AG04450 (cell line): Measurements from ENCODE around the gene RPS6KL1. TPM values are rescaled to one million over a fixed set of nuclear protein-coding genes. Genes with fewer than 3 reads are reported as not detected.

Source experiments
- CTCF ChIA-PET: fragments of 300-600, 350-600 bp; formaldehyde crosslinking; extraction: SDS; loops from one replicate; lab custom pipeline; 2022; ENCODE audit warnings: antibody characterized with exemption, inconsistent platforms; lab: Charles Lee
- POLR2A ChIA-PET: fragments of 350-600 bp; formaldehyde crosslinking; extraction: SDS; loops from one replicate; lab custom pipeline; 2021; ENCODE audit warnings: antibody characterized with exemption, inconsistent platforms; lab: Yijun Ruan, JAX
- DNase-seq: peaks from one replicate; pipeline ENCODE4 v3.0.0-alpha.2; 2011; ENCODE audit warnings: low read depth, low spot score
- H3K27ac ChIP-seq: one replicate; pipeline ENCODE4 v1.5.1; 2012; ENCODE audit warnings: low read depth, low read length, control low read depth
- H3K27me3 ChIP-seq: one replicate; pipeline ENCODE4 v1.6.0; 2012; ENCODE audit warnings: low read length; ENCODE audit not compliant: control insufficient read depth, insufficient read depth
- H3K4me3 ChIP-seq: 2 replicates; pipeline ENCODE4 v1.5.1; 2011; ENCODE audit warnings: mild to moderate bottlenecking, low read depth, low read length, control low read depth
- H3K9me3 ChIP-seq: 2 replicates; pipeline ENCODE4 v1.5.1; 2012; ENCODE audit warnings: low read length; ENCODE audit not compliant: control insufficient read depth, insufficient read depth
- polyA plus RNA-seq: library from polyadenylated mRNA; depleted of rRNA; stranded (reverse); fragments of >200 nt; gene quantifications from 2 replicates; pipeline ENCODE4 v1.2.3, GENCODE V29; 2011
- TF ChIP-seq, protein P1 (sequence below): IDR thresholded peaks from 2 replicates; pipeline ENCODE4 v1.5.1; 2011; ENCODE audit warnings: low read depth, low read length, control low read depth, inconsistent platforms

The RPS6KL1 gene
- polyA plus RNA-seq, 1 experiment, result 0.64 TPM

DNA sequence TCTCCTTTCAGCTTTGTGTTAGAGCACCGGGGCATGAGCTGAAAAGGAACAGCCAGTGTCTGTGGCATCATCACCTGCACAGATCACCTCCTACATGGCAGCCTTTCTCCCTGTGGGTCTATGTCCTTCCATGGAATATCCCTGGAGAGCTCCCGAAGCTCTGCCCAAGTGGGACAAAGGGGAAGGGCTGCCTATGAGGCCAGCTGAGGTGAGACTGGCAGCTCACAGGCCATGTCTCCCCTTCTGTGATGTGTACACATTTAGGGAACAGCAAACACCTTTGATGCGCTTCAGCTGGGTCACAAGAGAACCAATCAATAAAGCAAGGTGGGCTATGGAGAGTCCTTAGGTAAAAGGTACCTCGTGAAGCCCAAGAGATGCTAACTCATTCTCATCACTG lies 51.2 kb downstream of the RPS6KL1 start:
- Histone ChIP-seq H3K27me3 (no peaks in the 10 kb centered on the region), H3K9me3 (no peaks in the 10 kb centered on the region), H3K4me3 (no peak overlapping the region), H3K27ac (no peak overlapping the region)
- DNase-seq, result no peak
- CTCF ChIA-PET, result interaction anchor here (0.5 to 5.3 kb wide), 5 partner anchors 10 to 489 kb away, joined by 3 to 56 read pairs (median 4); no protein-coding TSS in a partner anchor
- TF ChIP-seq, protein P1, sequence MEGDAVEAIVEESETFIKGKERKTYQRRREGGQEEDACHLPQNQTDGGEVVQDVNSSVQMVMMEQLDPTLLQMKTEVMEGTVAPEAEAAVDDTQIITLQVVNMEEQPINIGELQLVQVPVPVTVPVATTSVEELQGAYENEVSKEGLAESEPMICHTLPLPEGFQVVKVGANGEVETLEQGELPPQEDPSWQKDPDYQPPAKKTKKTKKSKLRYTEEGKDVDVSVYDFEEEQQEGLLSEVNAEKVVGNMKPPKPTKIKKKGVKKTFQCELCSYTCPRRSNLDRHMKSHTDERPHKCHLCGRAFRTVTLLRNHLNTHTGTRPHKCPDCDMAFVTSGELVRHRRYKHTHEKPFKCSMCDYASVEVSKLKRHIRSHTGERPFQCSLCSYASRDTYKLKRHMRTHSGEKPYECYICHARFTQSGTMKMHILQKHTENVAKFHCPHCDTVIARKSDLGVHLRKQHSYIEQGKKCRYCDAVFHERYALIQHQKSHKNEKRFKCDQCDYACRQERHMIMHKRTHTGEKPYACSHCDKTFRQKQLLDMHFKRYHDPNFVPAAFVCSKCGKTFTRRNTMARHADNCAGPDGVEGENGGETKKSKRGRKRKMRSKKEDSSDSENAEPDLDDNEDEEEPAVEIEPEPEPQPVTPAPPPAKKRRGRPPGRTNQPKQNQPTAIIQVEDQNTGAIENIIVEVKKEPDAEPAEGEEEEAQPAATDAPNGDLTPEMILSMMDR, result no peak
- POLR2A ChIA-PET, result no interaction called here

DNA sequence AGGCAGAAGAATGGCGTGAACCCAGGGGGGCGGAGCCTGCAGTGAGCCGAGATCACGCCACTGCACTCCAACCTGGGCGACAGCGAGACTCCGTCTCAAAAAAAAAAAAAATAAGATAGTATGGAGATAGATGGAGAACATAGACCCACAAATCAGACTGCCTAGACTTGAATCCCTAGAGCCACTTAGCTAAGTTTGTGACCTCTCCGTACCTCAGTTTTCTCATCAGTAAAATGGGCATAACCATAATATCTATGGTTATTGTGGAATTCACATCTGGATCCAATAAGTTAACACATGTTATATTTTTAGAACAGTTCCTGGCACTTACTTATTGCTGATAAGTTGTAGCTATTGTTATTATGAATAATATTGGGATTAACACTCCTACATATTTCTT lies 54.3 kb downstream of the RPS6KL1 start:
- Histone ChIP-seq H3K27ac (no peak overlapping the region), H3K27me3 (peaks cover 3% of the 10 kb centered on the region), H3K9me3 (no peaks in the 10 kb centered on the region), H3K4me3 (no peak overlapping the region)
- TF ChIP-seq, protein P1, result no peak
- ChIA-PET POLR2A (interaction anchor here (0.7 kb wide), 1 partner anchor 14 kb away, joined by 3 read pairs; no protein-coding TSS in a partner anchor), CTCF (interaction anchor here (0.6 to 2.5 kb wide), 5 partner anchors 8 to 37 kb away, joined by 3 to 14 read pairs (median 7); no protein-coding TSS in a partner anchor)
- no peak for DNase-seq

DNA sequence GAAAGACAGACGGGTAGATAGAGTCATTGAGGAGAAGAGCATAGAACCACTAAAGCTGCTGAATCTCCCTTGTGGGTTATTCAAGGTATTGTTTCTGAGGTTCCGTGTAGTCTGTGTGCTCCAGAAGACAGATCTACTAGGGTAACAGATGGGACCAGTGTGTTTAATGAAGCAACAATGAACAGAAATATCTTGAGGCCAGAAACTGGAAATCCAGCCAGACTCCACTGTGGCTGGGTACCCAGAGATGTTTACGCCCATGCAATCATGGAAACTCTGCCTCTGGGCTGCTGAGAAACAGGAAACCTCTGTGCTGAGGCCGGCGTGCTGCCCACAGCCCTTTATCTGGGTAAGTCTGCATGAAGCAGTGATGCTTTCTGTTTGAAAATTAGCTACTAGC lies 55.4 kb downstream of the RPS6KL1 start:
- no peak for DNase-seq
- peaks cover 6% of the 10 kb centered on the region for H3K27me3 ChIP-seq
- no peak overlapping the region for H3K27ac ChIP-seq
- H3K4me3 ChIP-seq, result no peak overlapping the region
- H3K9me3 ChIP-seq, result no peaks in the 10 kb centered on the region
- TF ChIP-seq, protein P1, result no peak
- ChIA-PET CTCF (interaction anchor here (0.7 to 2.5 kb wide), 5 partner anchors 9 to 221 kb away, joined by 3 to 14 read pairs (median 7); no protein-coding TSS in a partner anchor), POLR2A (no interaction called here)

- no peak overlapping the region for H3K4me3 ChIP-seq
- ChIA-PET POLR2A (no interaction called here), CTCF (interaction anchor here (1.8 to 2.5 kb wide), 4 partner anchors 8 to 222 kb away, joined by 6 to 14 read pairs (median 10); no protein-coding TSS in a partner anchor)
- TF ChIP-seq, protein P1, result no peak
- no peaks in the 10 kb centered on the region for H3K9me3 ChIP-seq
- no peak for DNase-seq
- peaks cover 6% of the 10 kb centered on the region for H3K27me3 ChIP-seq
- no peak overlapping the region for H3K27ac ChIP-seq
Observed at GRCh38 chr14:74866708-74867389, 56.2 kb downstream of the RPS6KL1 start.

DNA sequence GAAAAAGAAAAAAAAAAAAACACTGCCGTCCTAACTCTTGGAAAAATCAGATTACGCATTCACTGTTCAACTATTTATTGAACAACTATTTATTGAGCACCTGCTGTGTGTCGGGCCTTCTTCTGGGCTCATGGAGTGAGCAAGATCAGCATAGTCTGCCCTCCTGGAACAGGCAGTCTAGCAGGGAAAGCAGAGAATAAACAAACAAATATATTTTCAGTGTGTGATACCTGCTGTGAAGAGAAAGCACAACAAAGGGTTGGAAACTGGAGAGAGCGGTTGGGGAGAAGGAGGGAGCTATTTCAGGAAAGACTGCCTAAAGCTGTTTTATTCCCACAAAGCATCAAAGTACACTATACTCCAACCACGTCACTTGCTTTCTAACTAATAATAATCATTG lies 57.9 kb downstream of the RPS6KL1 start:
- no peak for DNase-seq
- TF ChIP-seq, protein P1, result no peak
- POLR2A ChIA-PET, result no interaction called here
- CTCF ChIA-PET, result interaction anchor here (1.5 to 9.4 kb wide), 2 partner anchors 41 to 224 kb away, joined by 3 to 227 read pairs; no protein-coding TSS in a partner anchor
- Histone ChIP-seq H3K9me3 (no peaks in the 10 kb centered on the region), H3K27ac (no peak overlapping the region), H3K4me3 (no peak overlapping the region), H3K27me3 (peaks cover 6% of the 10 kb centered on the region)
